Metanephros (tissue), 1 donor: Measurements from ENCODE around the gene MPC2. TPM values are rescaled to one million over a fixed set of nuclear protein-coding genes. Genes with fewer than 3 reads are reported as not detected.

Experiments
- total RNA-seq: library from RNA; depleted of rRNA; stranded (reverse); fragments of >200 nt; gene quantifications from one replicate; pipeline ENCODE4 v1.2.3, GENCODE V29; 2014

Gene MPC2
- total RNA-seq, result 68.6 TPM

GRCh38 chr1:167936930-167937708 is at the start of gene MPC2:
Gene MPC2 (minus strand): TSS chr1:167937072. CDS start chr1:167935841, 1,231 bp downstream.

GRCh38 chr1:167936068-167936929 is 573 bp downstream of the MPC2 start, which contains the start of gene DCAF6:
Gene DCAF6 (plus strand): TSS chr1:167936683. CDS start chr1:167936912, 229 bp downstream.

DNA sequence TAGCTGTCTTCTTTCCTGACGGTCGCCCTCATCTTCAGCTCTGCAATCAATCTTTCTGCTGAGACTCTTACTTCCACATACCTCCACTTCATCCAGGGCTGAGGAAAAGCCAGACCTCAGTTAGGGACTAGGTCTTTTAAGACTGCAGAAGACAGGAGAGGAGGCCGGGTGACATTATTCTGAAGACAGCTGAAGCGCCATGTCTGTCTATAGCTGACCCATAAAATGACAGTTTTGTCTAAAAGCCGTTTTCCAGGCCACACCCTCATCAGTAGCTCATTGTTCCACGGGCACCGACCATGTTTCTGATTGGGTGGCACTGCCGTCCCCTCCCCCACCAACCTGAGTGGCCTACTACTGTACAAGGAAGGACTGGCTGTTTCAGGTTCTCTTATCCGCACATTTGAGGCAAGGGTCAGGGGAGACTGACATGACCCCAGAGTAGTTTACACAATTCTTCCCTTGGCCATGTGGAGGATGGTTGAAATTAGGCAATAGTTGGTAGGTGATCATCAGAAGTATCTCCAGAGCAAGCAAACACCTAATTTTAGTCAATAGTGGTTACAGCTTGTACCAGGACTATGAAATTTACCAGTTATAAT is 22.9 kb downstream of the MPC2 start, which contains the start of gene ADCY10:
ADCY10 (minus strand) TSS at position 240 of the 602 bp plus-strand sequence. CDS start 8,994 bp downstream, outside the sequence.

Other genes with a start within 250 kb of the MPC2 start
- gene MPZL1, start 215.1 kb downstream of the MPC2 start, total RNA-seq, result 76.5 TPM
- gene ADCY10, start 22.9 kb downstream of the MPC2 start, total RNA-seq, result 0.18 TPM
- 77.6 TPM for gene DCAF6, start 389 bp downstream of the MPC2 start, total RNA-seq
- gene GPR161, start 199.9 kb upstream of the MPC2 start, total RNA-seq, result 14.5 TPM
- 27.7 TPM for gene TIPRL, start 241.9 kb upstream of the MPC2 start, total RNA-seq